HepG2 (cell line): ENCODE data around the gene HSP90AB1. TPM values are rescaled to one million over a fixed set of nuclear protein-coding genes. Genes with fewer than 3 reads are reported as not detected.

Experiments used
- AHDC1 ChIP-seq: sonication (generic); formaldehyde crosslinking; IDR thresholded peaks from 2 replicates; pipeline ENCODE4 v1.5.1; 2020; ENCODE audit warnings: mild to moderate bottlenecking, missing genetic modification reagents, borderline replicate concordance
- AKAP8 ChIP-seq: sonication (generic); formaldehyde crosslinking; IDR thresholded peaks from 2 replicates; pipeline ENCODE4 v1.5.1; 2020; ENCODE audit warnings: mild to moderate bottlenecking, missing genetic modification reagents
- ATAD3A ChIP-seq: sonication (generic); formaldehyde crosslinking; IDR thresholded peaks from 2 replicates; pipeline ENCODE4 v1.4.0; 2020; ENCODE audit warnings: missing genetic modification reagents
- EED ChIP-seq: sonication (generic); formaldehyde crosslinking; IDR thresholded peaks from 2 replicates; pipeline ENCODE4 v1.5.0; 2020; ENCODE audit warnings: mild to moderate bottlenecking, missing genetic modification reagents
- HNRNPUL1 ChIP-seq: fragments of 200-400 bp; formaldehyde crosslinking; IDR thresholded peaks from 2 replicates; pipeline ENCODE4 v1.6.1; 2017; ENCODE audit warnings: low read depth, mild to moderate bottlenecking, low read length, moderate library complexity
- SRF ChIP-seq: IDR thresholded peaks from 2 replicates; pipeline ENCODE4 v1.6.1; 2011; ENCODE audit warnings: mild to moderate bottlenecking, low read depth, low read length, moderate library complexity
- SRY ChIP-seq: sonication (generic); formaldehyde crosslinking; IDR thresholded peaks from 2 replicates; pipeline ENCODE4 v1.8.0; 2022; ENCODE audit warnings: mild to moderate bottlenecking, missing genetic modification reagents
- TP53 ChIP-seq: sonication (generic); formaldehyde crosslinking; conservative IDR thresholded peaks from 2 replicates; pipeline ENCODE4 v1.4.0; 2020; ENCODE audit warnings: missing genetic modification reagents
- TRIM22 ChIP-seq: fragments of 450-650 bp; IDR thresholded peaks from 2 replicates; pipeline ENCODE4 v1.6.1; 2017
- ZHX2 ChIP-seq, 2 experiments: sonication (generic) in 1 of 2; formaldehyde crosslinking in 1 of 2; IDR thresholded peaks; 2 replicates each; pipeline versions ENCODE4 v1.6.1 to v1.9.0; 2014 to 2022; ENCODE audit warnings: antibody characterized with exemption in 1 of 2, borderline replicate concordance in 1 of 2, inconsistent platforms in 1 of 2, low read depth in 1 of 2, missing genetic modification reagents in 1 of 2
- ZNF383 ChIP-seq: sonication (generic); formaldehyde crosslinking; IDR thresholded peaks from 2 replicates; pipeline ENCODE4 v1.4.0; 2020; ENCODE audit warnings: missing genetic modification reagents, mild to moderate bottlenecking, borderline replicate concordance
- ZNF710 ChIP-seq: sonication (generic); formaldehyde crosslinking; IDR thresholded peaks from 2 replicates; pipeline ENCODE4 v1.5.0; 2020; ENCODE audit warnings: mild to moderate bottlenecking, missing genetic modification reagents, borderline replicate concordance
- polyA plus RNA-seq, 8 experiments: library from polyadenylated mRNA; depleted of rRNA in 3 of 8; stranded (reverse) in 7 of 8; unstranded in 1 of 8; fragments of >200 nt; fragmentation: Illumina TruSeq in 4 of 8; extraction: Trizol in 4 of 8; gene quantifications; 2 replicates each; pipeline versions ENCODE4 v1.2.1 to v1.2.3, GENCODE V29; 2011 to 2016; ENCODE audit warnings: low read depth in 4 of 8, missing spikeins in 1 of 8, mixed read lengths in 1 of 8; ENCODE audit not compliant: insufficient read depth in 1 of 8
- total RNA-seq, 5 experiments: library from RNA; depleted of rRNA; stranded (reverse); fragments of >200 nt; fragmentation: Illumina TruSeq; extraction: Trizol; gene quantifications; 2 replicates each; pipeline ENCODE4 v1.2.3, GENCODE V29; 2016; ENCODE audit warnings: low read depth in 1 of 5

Gene HSP90AB1
- total and polyA plus RNA-seq, 2 of the 13 experiments (the other 11 are each of a cell fraction or from before 2014, with no cell fraction given), result 1,325 to 1,472 TPM

GRCh38 chr6:44275749-44276648 is 29.1 kb downstream of the HSP90AB1 start (continued):
- TF ChIP-seq ZNF383, result no peak
- TF ChIP-seq ZHX2 (IDR thresholded peaks at IDR 0.05; ENCODE audit: low read depth), result no peak
- TF ChIP-seq ZHX2 (CRISPR knock-in tag; IDR thresholded peaks at IDR 0.05; ENCODE audit: borderline replicate concordance), result no peak; the same call in 1 of the 2 replicates
- TF ChIP-seq ZNF710 (CRISPR knock-in tag), result no peak
- TF ChIP-seq SRY (CRISPR knock-in tag), result no peak; the same call in none of the 2 replicates
- TF ChIP-seq TP53 (CRISPR knock-in tag), result no peak
- no peak for TF ChIP-seq HNRNPUL1
- TF ChIP-seq AKAP8 (CRISPR knock-in tag), result no peak
- no peak for TF ChIP-seq AHDC1 (CRISPR knock-in tag)
- peak; percentile 48 for TF ChIP-seq EED (CRISPR knock-in tag)
- TF ChIP-seq TRIM22, result no peak
- no peak for TF ChIP-seq SRF
- no peak for TF ChIP-seq ATAD3A (CRISPR knock-in tag)
